Liver (tissue), 9 donors: ENCODE results near the gene SCARB1. TPM values are rescaled to one million over a fixed set of nuclear protein-coding genes. Genes with fewer than 3 reads are reported as not detected.

Experiments used
- DNase-seq: peaks from one replicate; pipeline ENCODE4 v3.0.0-alpha.2; 2017; ENCODE audit warnings: low spot score
- H3K27ac ChIP-seq, 2 donors: one replicate each; pipeline ENCODE4 v1.7.0; 2013; ENCODE audit warnings: inconsistent platforms in 2 of 2, low read length in 2 of 2, control low read depth in 1 of 2, low read depth in 1 of 2, mild to moderate bottlenecking in 1 of 2
- H3K27me3 ChIP-seq, 4 donors: one replicate each; pipeline versions ENCODE4 v1.6.1 to v1.7.0; 2013; ENCODE audit warnings: low read length in 3 of 4, inconsistent platforms in 1 of 4, mild to moderate bottlenecking in 1 of 4, moderate library complexity in 1 of 4; ENCODE audit not compliant: control insufficient read depth in 4 of 4, insufficient read depth in 4 of 4
- H3K36me3 ChIP-seq, 4 donors: one replicate each; pipeline versions ENCODE4 v1.6.1 to v1.7.0; 2013; ENCODE audit warnings: low read length in 3 of 4, mild to moderate bottlenecking in 3 of 4, low read depth in 1 of 4, moderate library complexity in 1 of 4; ENCODE audit not compliant: control insufficient read depth in 4 of 4, insufficient read depth in 3 of 4
- H3K4me1 ChIP-seq, 4 donors: one replicate each; pipeline versions ENCODE4 v1.6.1 to v1.7.0; 2013; ENCODE audit warnings: low read length in 3 of 4, mild to moderate bottlenecking in 3 of 4, moderate library complexity in 1 of 4; ENCODE audit not compliant: control insufficient read depth in 4 of 4, insufficient read depth in 4 of 4
- H3K4me3 ChIP-seq, 3 donors: one replicate each; pipeline versions ENCODE4 v1.6.1 to v1.7.0; 2013; ENCODE audit warnings: low read length in 3 of 3, control low read depth in 1 of 3, low read depth in 1 of 3, mild to moderate bottlenecking in 1 of 3
- H3K9ac ChIP-seq, 2 donors: one replicate each; pipeline ENCODE4 v1.7.0; 2013; ENCODE audit warnings: low read length in 2 of 2, mild to moderate bottlenecking in 2 of 2, moderate library complexity in 2 of 2, control low read depth in 1 of 2, low read depth in 1 of 2
- H3K9me3 ChIP-seq, 4 donors: one replicate each; pipeline versions ENCODE4 v1.6.1 to v1.7.0; 2013; ENCODE audit warnings: low read length in 3 of 4; ENCODE audit not compliant: control insufficient read depth in 4 of 4
- FOXA2 ChIP-seq: IDR thresholded peaks from 2 replicates; pipeline ENCODE4 v1.6.1; 2016; ENCODE audit warnings: antibody characterized with exemption
- GABPA ChIP-seq, 2 donors: IDR thresholded peaks in 1 of 2; conservative IDR thresholded peaks in 1 of 2; 2 replicates each; pipeline ENCODE4 v1.6.1; 2016; ENCODE audit warnings: antibody characterized with exemption in 2 of 2, mild to moderate bottlenecking in 1 of 2, moderate library complexity in 1 of 2
- HNF4A ChIP-seq, 2 donors: conservative IDR thresholded peaks; 2 replicates each; pipeline ENCODE4 v1.6.1; 2016; ENCODE audit warnings: antibody characterized with exemption in 2 of 2, mild to moderate bottlenecking in 2 of 2
- HNF4G ChIP-seq: IDR thresholded peaks from 2 replicates; pipeline ENCODE4 v1.6.1; 2016; ENCODE audit warnings: antibody characterized with exemption
- JUND ChIP-seq, 2 donors: IDR thresholded peaks; 2 replicates each; pipeline ENCODE4 v1.6.1; 2016; ENCODE audit warnings: antibody characterized with exemption in 2 of 2
- MAX ChIP-seq: IDR thresholded peaks from 2 replicates; pipeline ENCODE4 v1.6.1; 2016; ENCODE audit warnings: antibody characterized with exemption
- NR2F2 ChIP-seq: IDR thresholded peaks from 2 replicates; pipeline ENCODE4 v1.6.1; 2016; ENCODE audit warnings: antibody characterized with exemption
- RAD21 ChIP-seq, 2 donors: IDR thresholded peaks; 2 replicates each; pipeline ENCODE4 v1.6.1; 2016; ENCODE audit warnings: antibody characterized with exemption in 2 of 2, mild to moderate bottlenecking in 2 of 2
- RXRA ChIP-seq, 2 donors: IDR thresholded peaks; 2 replicates each; pipeline ENCODE4 v1.6.1; 2017 to 2018; ENCODE audit warnings: antibody characterized with exemption in 2 of 2, mild to moderate bottlenecking in 1 of 2
- SP1 ChIP-seq: IDR thresholded peaks from 2 replicates; pipeline ENCODE4 v1.6.1; 2018; ENCODE audit warnings: antibody characterized with exemption, mild to moderate bottlenecking
- TAF1 ChIP-seq: conservative IDR thresholded peaks from 2 replicates; pipeline ENCODE4 v1.6.1; 2016; ENCODE audit warnings: antibody characterized with exemption, mild to moderate bottlenecking
- ZBTB33 ChIP-seq: IDR thresholded peaks from 2 replicates; pipeline ENCODE4 v1.6.1; 2016; ENCODE audit warnings: antibody characterized with exemption
- WGBS: extraction: QIAGEN DNeasy Blood & Tissue Kit; methylation state at CpG from one replicate; pipeline ENCODE4 v1.1.7; 2013; 5-methylcytosine and 5-hydroxymethylcytosine counted together
- polyA plus RNA-seq, 2 donors: library from polyadenylated mRNA; stranded (reverse) in 1 of 2; unstranded in 1 of 2; fragments of 200-250 nt in 1 of 2; fragments of >200 nt in 1 of 2; fragmentation: Nextera tagmentation in 1 of 2; extraction: Ambion mirVana in 1 of 2; gene quantifications; one replicate each; pipeline versions ENCODE4 v1.2.1 to v1.2.3, GENCODE V29; 2013 to 2015
- total RNA-seq, 2 donors: library from RNA; depleted of rRNA; stranded (reverse); fragments of >200 nt; gene quantifications; one replicate each; pipeline ENCODE4 v1.2.3, GENCODE V29; 2014
- TF ChIP-seq, protein P1 (sequence below): IDR thresholded peaks from 2 replicates; pipeline ENCODE4 v1.6.1; 2016; ENCODE audit warnings: antibody characterized with exemption, mild to moderate bottlenecking
- donor health status: healthy.
- donor health status: healthy.
- donor health status: healthy.
- donor health status: healthy.
- donor health status: healthy.

SCARB1 gene
- total and polyA plus RNA-seq, 4 donors, result 85.3 to 289 (median 141) TPM

DNA sequence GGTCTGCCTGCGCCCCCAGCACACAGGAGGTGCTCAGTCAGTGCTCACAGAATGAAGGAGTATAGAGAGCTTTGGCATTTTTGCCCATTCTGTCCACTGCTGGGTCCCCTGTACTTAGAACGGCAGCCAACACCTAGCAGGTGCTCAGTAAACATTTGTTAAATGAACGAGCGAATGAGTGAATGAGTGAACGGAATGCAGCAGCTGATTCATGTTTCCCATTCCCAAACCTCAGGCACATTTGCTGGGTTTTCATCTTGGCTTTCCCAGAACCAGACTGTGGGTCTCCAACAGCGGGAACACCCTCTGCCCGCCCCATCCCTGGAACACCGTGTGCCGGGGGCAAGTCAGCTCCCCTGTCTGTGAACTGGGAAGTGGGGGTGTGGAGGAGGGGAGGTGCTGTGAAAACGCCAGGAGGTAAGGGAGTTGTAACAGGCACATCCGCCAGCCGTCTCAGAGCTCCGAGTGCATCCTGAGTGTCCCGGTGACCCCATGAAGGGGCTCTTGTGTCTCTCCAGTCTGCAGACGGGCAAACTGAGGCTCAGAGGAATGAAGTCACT lies 47.3 kb downstream of the SCARB1 start:
- peaks cover 0 to 36% (median 15%) of the 10 kb centered on the region in 4 donors for H3K4me1 ChIP-seq
- 76% methylated on average over 15 of the region's 15 CpGs for WGBS
- no peaks in the 10 kb centered on the region for H3K9me3 ChIP-seq
- H3K4me3 ChIP-seq, result no peak overlapping the region
- peaks cover 8 to 37% (median 21%) of the 10 kb centered on the region in 4 donors for H3K36me3 ChIP-seq
- H3K27me3 ChIP-seq, result no peaks in the 10 kb centered on the region
- DNase-seq, result no peak
- peak overlapping the region; percentile 75 to 85 for H3K27ac ChIP-seq
- H3K9ac ChIP-seq, result no peak overlapping the region
- TF ChIP-seq NR2F2 (no peak), RXRA (IDR thresholded peaks at IDR 0.05) (peak in 1 of 2 donors; percentile 45), SP1 (peak; percentile 55)

DNA sequence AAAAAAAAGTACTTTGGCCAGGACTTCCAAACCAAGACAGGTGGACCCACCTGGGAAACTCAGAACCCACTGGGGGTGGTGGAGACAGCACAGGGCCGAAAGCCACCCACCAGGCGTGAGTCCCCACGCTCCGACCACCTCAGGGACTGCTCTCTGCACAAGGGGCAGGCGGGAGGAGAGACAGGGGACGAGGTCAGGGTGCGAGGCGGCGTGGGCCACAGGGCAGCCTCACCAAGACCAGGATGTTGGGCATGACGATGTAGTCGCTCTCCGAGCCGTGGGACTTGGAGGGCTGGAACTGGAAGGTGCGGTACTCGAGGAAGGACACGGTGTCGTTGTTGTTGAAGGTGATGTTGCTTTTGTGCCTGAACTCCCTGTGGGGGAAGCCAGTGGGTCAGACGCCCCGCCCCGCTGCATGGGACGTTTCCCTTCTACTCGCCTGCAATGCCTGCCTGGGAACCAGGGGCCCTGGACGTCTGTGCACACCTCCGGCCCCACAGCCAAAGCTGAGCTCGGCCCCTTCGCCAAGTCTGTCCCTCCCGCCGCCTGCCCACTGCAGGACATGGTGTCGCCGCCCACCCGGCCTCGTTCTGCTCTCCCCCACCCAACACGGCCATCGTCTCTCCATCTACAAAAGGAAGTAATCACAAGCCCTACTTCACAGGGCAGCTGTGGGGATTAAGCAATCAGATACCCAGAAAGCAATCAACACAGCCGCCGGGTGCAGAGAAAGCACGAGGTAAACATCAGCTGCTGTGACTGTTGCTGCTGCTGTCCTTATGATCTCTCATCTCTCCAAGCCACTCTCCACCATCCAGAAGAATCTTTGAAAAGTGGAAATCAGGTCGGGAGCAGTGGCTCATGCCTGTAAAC lies 48.7 kb downstream of the SCARB1 start:
- WGBS, result 82% methylated on average over 38 of the region's 38 CpGs
- H3K4me3 ChIP-seq, result no peak overlapping the region
- peaks cover 13 to 46% (median 27%) of the 10 kb centered on the region in 4 donors for H3K36me3 ChIP-seq
- no peak overlapping the region for H3K9ac ChIP-seq
- no peaks in the 10 kb centered on the region for H3K27me3 ChIP-seq
- TF ChIP-seq TAF1 (no peak), HNF4G (no peak), GABPA (IDR thresholded peaks at IDR 0.05 in 1 of 2, conservative IDR thresholded peaks at IDR 0.05 in 1 of 2) (peak in 1 of 2 donors; percentile 24), RAD21 (IDR thresholded peaks at IDR 0.05) (peak in 1 of 2 donors; percentile 47), ZBTB33 (no peak), HNF4A (conservative IDR thresholded peaks at IDR 0.05) (peak; percentile 47 to 77), RXRA (IDR thresholded peaks at IDR 0.05) (peak in 1 of 2 donors; percentile 87), MAX (no peak), SP1 (peak; percentile 45), FOXA2 (peak; percentile 62), JUND (IDR thresholded peaks at IDR 0.05) (no peak)
- TF ChIP-seq, protein P1, sequence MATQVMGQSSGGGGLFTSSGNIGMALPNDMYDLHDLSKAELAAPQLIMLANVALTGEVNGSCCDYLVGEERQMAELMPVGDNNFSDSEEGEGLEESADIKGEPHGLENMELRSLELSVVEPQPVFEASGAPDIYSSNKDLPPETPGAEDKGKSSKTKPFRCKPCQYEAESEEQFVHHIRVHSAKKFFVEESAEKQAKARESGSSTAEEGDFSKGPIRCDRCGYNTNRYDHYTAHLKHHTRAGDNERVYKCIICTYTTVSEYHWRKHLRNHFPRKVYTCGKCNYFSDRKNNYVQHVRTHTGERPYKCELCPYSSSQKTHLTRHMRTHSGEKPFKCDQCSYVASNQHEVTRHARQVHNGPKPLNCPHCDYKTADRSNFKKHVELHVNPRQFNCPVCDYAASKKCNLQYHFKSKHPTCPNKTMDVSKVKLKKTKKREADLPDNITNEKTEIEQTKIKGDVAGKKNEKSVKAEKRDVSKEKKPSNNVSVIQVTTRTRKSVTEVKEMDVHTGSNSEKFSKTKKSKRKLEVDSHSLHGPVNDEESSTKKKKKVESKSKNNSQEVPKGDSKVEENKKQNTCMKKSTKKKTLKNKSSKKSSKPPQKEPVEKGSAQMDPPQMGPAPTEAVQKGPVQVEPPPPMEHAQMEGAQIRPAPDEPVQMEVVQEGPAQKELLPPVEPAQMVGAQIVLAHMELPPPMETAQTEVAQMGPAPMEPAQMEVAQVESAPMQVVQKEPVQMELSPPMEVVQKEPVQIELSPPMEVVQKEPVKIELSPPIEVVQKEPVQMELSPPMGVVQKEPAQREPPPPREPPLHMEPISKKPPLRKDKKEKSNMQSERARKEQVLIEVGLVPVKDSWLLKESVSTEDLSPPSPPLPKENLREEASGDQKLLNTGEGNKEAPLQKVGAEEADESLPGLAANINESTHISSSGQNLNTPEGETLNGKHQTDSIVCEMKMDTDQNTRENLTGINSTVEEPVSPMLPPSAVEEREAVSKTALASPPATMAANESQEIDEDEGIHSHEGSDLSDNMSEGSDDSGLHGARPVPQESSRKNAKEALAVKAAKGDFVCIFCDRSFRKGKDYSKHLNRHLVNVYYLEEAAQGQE, result no peak
- peak overlapping the region; percentile 75 to 85 for H3K27ac ChIP-seq
- no peak for DNase-seq
- peaks cover 0 to 29% (median 9%) of the 10 kb centered on the region in 4 donors for H3K4me1 ChIP-seq
- no peaks in the 10 kb centered on the region for H3K9me3 ChIP-seq
